ENCODE data around the gene INPP4A.

DNA sequence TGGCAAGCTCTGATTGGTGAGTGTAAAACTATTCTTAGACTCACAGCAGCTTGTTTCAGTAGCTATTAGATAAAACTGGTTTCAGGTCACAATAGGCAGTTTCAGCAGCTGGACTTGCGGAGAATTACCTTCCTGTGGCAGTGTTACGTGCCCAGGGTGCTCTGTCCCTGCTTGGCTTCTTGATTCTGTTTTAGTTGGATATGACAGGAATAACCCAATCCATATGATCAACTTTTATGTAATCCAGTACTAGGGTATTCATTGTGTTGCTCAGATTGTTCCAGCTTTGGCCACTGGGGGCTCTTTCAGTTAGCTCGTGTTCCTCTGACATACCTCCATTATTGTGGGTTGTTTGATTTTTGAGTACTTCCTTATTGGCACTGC is 43.1 kb downstream of the INPP4A start:
- TF ChIP-seq POLR2A (IDR thresholded peaks at IDR 0.05) (no peak), CTCF (IDR thresholded peaks at IDR 0.05) (peak in 2 of 4 experiments; percentile 37 to 38)
